ENCODE results near the gene HIC1.

DNA sequence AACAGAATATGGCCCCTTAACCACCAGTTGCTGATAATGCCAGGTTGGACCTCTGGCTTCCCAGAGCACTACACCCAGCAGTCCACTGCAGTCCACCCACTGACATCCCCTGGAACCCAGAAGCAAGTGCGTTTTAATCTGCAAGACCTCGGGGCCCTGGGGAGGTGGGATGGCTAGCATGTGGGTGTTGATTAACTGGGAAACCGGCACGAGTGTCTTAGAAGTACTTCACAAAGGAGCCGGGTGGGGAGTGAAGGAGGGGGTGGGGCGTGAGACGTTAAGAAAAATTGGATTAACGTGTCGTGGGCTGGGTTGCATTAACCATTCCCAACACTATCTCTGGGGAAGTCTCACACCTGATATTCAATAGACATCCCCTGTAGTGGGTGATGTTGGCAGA is 6.1 kb upstream of the HIC1 start:
- TF ChIP-seq, protein P1, sequence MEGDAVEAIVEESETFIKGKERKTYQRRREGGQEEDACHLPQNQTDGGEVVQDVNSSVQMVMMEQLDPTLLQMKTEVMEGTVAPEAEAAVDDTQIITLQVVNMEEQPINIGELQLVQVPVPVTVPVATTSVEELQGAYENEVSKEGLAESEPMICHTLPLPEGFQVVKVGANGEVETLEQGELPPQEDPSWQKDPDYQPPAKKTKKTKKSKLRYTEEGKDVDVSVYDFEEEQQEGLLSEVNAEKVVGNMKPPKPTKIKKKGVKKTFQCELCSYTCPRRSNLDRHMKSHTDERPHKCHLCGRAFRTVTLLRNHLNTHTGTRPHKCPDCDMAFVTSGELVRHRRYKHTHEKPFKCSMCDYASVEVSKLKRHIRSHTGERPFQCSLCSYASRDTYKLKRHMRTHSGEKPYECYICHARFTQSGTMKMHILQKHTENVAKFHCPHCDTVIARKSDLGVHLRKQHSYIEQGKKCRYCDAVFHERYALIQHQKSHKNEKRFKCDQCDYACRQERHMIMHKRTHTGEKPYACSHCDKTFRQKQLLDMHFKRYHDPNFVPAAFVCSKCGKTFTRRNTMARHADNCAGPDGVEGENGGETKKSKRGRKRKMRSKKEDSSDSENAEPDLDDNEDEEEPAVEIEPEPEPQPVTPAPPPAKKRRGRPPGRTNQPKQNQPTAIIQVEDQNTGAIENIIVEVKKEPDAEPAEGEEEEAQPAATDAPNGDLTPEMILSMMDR (IDR thresholded peaks at IDR 0.05): no peak
- TF ChIP-seq POLR2A (IDR thresholded peaks at IDR 0.05): no peak
- TF ChIP-seq EP300 (IDR thresholded peaks at IDR 0.05): no peak
